Dermis lymphatic vessel endothelial cell (primary cell): ENCODE measurements around the gene NAPSA. TPM values are rescaled to one million over a fixed set of nuclear protein-coding genes. Genes with fewer than 3 reads are reported as not detected.

Experiments
- total RNA-seq: library from RNA; depleted of rRNA; stranded (reverse); fragments of >200 nt; gene quantifications from 2 replicates; pipeline ENCODE4 v1.2.1, GENCODE V29; 2014

Gene NAPSA
- under 0.01 and 0.11 TPM in 2 replicates for total RNA-seq

GRCh38 chr19:50365434-50366306 is at the start of gene NAPSA:
Gene NAPSA (minus strand): TSS chr19:50365639. CDS start chr19:50365621, 18 bp downstream.

GRCh38 chr19:50383852-50384684 is 18.6 kb upstream of the NAPSA start, which contains the start of gene POLD1:
Gene POLD1 (plus strand): TSS chr19:50384347. CDS start chr19:50398852, 14,505 bp downstream.

GRCh38 chr19:50376166-50377050 is 11.0 kb upstream of the NAPSA start, which contains the start of gene NR1H2:
Gene NR1H2 (plus strand): TSS chr19:50376457. CDS start chr19:50377606, 1,149 bp downstream.

GRCh38 chr19:50329146-50329925 is 36.1 kb downstream of the NAPSA start, which contains the start of gene KCNC3:
Gene KCNC3 (minus strand): TSS chr19:50329377. CDS start chr19:50329082, 295 bp downstream.

Other genes with a start within 250 kb of the NAPSA start
- not detected in 2 replicates for gene IZUMO2, start 202.4 kb downstream of the NAPSA start, total RNA-seq
- gene MYH14, start 162.0 kb downstream of the NAPSA start, total RNA-seq: under 0.01 and 0.09 TPM in 2 replicates
- 0.33 and 0.43 TPM in 2 replicates for gene KCNC3, start 36.3 kb downstream of the NAPSA start, total RNA-seq
- 53.5 and 66.0 TPM in 2 replicates for gene NR1H2, start 10.8 kb upstream of the NAPSA start, total RNA-seq
- gene POLD1, start 18.7 kb upstream of the NAPSA start, total RNA-seq: 24.1 and 33.6 TPM in 2 replicates
- not detected in 2 replicates for gene SPIB, start 53.3 kb upstream of the NAPSA start, total RNA-seq
- under 0.01 TPM in 2 replicates for gene MYBPC2, start 67.3 kb upstream of the NAPSA start, total RNA-seq
- 75.2 and 81.7 TPM in 2 replicates for gene EMC10, start 110.9 kb upstream of the NAPSA start, total RNA-seq
- 0.11 and 0.17 TPM in 2 replicates for gene GARIN5A, start 111.2 kb upstream of the NAPSA start, total RNA-seq
- 22.5 and 25.8 TPM in 2 replicates for gene JOSD2, start 145.6 kb upstream of the NAPSA start, total RNA-seq
- not detected in 2 replicates for gene ASPDH, start 148.3 kb upstream of the NAPSA start, total RNA-seq
- under 0.01 TPM in 2 replicates for gene LRRC4B, start 202.8 kb upstream of the NAPSA start, total RNA-seq